Stimulated activated CD4-positive, alpha-beta T cell treated with anti-CD3 and anti-CD28 coated beads, Interleukin-4, amount 100 ng/mL, for 4 hours (primary cell): ENCODE results near the gene XRCC5.
"Not testable (repeated sequence)": the region's sequence is repeated elsewhere in the genome, so short reads cannot be mapped to it uniquely, and the experiment has no call there.

ENCODE experiments used
- DNase-seq, 2 experiments: peaks; one replicate each; pipeline ENCODE4 v3.0.0-alpha.2; 2020

Gene XRCC5

GRCh38 chr2:216206041-216206703, 97.0 kb downstream of the XRCC5 start:
- DNase-seq = no peak

- DNase-seq = no peak
Observed at GRCh38 chr2:216206821-216207220, 97.7 kb downstream of the XRCC5 start.

GRCh38 chr2:216208661-216209060, 99.5 kb downstream of the XRCC5 start:
- DNase-seq = not testable (repeated sequence)

DNA sequence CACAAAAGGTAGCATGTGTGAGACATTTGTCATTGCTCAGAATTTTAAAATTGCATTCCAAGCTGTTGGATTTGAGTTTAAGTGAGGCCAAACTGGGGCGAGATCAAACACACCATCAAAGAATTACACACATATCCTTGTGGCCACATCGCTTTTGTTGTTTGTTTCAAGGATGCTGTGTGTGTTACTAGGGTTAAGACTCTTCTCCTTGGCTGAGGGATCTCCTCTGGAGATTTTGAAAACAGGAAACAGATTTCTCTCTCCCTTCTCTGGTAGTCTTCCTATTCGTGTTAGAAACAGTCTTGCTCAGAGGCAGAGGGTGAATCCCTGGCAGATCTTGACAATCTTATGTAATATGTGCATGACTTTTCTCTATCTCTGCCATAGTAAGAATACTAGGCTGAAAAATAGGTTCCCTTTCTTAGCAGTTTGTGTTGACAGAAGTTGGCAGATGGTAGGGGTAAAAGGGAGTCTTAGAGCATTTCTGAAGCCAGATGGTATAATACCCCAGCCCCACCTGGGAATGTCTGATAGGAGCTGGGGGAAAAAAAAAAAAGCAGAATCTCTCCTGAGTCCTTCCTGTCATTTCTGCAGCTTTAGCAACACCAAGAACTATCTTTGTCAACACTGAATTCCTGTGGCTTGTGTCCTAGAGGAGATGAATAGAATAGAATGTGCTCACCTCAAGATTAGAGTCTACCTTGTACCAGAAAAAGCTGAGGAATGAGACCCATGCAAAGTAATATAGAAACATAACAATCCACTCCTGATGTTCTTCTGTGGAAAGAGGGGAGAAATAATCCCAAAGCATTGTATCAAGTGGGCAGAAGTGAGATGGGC, 101.8 kb downstream of the XRCC5 start:
- no peak for DNase-seq

DNA sequence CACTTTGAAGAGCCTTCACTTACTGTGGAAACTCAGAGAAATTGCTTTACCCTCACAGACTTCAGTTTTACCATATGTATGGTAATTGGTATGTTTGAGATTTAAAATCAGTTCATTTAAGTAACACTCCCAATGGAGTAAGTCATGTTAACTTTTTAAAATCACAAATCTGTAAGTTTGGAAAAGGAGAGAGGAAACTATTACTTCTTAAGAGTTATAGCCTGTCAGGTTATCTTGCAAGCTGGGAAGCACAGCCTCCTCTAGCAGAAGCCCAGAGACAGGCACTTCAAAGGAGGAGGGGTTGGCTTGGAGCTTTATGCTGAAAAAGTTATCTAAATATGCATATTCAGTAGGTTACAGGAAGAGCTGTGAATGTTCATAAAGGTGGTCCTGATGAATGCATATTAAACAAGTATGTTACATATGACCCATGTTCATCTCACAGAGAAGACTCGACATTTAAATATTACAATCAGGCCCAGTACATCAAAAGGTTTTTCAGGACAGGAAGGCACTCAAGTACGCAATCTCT, 102.5 kb downstream of the XRCC5 start:
- no peak for DNase-seq

- no peak for DNase-seq
Observed at GRCh38 chr2:216214768-216215167, 105.6 kb downstream of the XRCC5 start.

- DNase-seq = no peak
Observed at GRCh38 chr2:216215658-216216390, 106.7 kb downstream of the XRCC5 start.

DNA sequence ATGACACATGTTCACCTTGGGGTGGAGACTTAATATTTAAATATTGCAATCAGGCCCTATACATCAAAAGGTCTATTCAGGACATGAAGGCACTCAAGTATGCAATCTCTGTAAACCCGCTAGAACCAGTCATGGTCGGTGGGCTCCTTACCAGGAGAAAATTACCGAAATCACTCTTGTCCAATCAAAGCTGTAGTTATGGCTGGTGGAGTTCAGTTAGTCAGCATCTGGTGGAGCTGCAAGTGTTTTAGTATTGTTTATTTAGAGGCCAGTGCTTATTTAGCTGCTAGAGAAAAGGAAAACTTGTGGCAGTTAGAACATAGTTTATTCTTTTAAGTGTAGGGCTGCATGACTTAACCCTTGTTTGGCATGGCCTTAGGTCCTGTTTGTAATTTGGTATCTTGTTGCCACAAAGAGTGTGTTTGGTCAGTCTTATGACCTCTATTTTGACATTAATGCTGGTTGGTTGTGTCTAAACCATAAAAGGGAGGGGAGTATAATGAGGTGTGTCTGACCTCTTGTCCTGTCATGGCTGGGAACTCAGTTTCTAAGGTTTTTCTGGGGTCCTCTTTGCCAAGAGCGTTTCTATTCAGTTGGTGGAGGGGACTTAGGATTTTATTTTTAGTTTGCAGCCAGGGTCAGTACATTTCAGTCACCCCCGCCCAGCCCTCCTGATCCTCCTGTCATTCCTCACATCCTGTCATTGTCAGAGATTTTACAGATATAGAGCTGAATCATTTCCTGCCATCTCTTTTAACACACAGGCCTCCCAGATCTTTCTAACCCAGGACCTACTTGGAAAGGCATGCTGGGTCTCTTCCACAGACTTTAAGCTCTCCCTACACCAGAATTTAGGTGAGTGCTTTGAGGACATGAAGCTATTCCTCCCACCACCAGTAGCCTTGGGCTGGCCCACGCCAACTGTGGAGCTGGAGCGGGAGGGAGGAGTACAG, 108.1 kb downstream of the XRCC5 start:
- DNase-seq = no peak

DNA sequence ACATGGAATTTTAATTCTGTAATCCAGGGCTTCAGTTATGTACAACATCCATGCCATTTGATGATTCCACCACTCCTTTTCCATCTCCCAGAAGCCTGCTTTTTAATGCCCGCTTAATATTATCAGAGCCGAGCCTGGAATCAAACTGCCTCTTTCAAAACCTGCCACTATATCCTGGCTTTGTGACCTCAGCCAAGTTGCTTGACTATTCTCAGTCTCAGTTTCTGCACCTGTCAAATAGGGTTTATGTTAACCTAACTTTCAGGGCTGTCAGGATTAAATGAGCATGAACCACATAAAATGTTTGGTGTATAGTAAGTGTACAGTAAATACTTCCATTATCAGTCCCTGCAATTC, 108.7 kb downstream of the XRCC5 start:
- no peak for DNase-seq

- no peak for DNase-seq
Observed at GRCh38 chr2:216219861-216220260, 110.7 kb downstream of the XRCC5 start.

- no peak for DNase-seq
Observed at GRCh38 chr2:216220976-216221375, 111.8 kb downstream of the XRCC5 start.

GRCh38 chr2:216221811-216222210, 112.7 kb downstream of the XRCC5 start:
- DNase-seq = no peak

DNA sequence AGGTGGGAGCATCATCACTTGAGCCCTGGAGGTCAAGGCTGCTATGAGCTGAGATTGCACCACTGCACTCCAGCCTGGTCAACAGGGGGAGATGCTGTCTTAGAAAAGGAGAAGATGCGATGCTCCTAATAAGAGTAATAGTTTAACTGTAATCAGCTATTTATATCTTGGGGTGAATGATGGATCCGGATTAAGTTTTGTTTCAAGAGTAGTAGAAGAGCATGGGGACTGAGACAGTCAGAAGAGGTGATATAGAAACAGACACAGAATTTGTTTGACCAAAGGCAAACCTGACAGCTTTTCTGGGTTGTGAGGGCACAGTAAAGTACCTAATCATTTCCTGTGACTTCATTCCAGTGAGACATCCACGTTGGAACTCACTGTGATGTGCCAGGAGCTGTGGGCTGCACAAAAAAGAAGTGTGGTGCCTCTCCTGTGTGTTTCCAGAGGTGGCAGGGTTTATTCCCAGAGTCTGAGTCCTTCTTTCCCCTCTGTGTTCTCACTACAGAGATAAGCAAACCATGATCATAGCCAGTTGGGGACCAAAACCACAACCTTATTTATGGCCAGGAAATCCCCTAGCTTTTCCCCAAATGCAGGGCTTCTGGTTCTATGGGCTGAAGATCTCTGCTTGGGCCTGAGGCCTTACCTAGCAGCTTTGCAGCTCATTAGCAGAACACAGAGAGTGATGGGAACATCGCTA, 113.7 kb downstream of the XRCC5 start:
- no peak for DNase-seq

GRCh38 chr2:216224388-216224787, 115.2 kb downstream of the XRCC5 start:
- no peak for DNase-seq

GRCh38 chr2:216229277-216229914, 120.2 kb downstream of the XRCC5 start:
- DNase-seq = no peak

DNA sequence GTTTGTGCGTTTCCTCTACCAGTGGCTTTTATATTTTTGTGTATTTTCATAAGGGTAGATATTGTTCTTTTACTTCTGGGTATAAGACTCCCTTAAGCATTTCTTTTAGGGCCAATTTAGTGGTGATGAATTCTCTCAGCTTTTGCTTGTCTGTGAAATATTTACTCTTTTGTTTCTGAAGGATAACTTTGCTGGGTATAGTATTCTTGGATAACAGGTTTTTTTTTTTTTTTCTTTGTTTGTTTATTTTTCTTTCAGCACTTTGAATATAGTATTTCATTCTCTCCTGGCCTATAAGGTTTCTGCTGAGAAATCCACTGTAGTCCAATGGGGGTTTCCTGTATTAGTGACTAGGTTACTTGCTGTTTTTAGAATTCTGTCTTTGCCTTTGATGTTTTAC, 122.7 kb downstream of the XRCC5 start:
- no peak for DNase-seq

DNA sequence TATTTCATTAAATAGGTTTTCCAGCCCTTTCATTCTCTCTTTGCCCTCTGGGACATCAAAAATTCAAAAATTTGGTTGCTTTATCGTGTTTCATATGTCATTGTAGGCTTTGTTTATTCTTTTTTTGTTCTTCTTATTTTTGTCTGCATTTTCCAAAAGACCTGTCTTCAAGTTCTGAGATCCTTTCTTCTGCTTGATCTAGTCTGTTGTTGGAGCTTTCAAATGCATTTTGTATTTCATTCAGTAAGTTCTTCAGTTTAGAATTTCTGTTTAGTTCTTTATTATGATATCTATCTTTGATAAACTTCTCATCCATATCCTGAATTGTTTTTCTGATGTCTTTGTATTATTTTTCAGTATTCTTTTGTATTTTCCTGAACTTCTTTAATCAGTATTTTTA, 123.6 kb downstream of the XRCC5 start:
- DNase-seq = no peak

GRCh38 chr2:216233281-216233995, 124.3 kb downstream of the XRCC5 start:
- no peak for DNase-seq

DNA sequence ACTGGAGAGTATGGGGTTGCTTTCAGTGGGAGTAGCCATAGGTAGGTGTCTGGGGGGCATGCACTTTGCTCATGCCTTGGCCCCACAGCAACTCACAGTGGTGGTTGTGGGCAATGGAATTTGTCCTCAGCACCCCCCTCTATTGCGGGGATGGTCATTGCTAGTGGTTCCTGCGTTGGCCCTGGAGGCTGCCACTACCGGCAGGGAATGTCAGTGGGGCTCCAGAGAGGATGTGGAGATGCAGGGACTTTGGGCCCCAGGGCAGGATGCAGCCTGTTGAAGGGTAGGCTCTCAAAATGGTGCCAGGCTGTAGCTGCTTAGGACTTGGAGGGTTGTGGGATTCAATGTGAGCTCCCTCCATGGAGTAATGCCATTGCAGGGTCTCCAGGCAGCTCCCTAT, 125.0 kb downstream of the XRCC5 start:
- no peak for DNase-seq

DNA sequence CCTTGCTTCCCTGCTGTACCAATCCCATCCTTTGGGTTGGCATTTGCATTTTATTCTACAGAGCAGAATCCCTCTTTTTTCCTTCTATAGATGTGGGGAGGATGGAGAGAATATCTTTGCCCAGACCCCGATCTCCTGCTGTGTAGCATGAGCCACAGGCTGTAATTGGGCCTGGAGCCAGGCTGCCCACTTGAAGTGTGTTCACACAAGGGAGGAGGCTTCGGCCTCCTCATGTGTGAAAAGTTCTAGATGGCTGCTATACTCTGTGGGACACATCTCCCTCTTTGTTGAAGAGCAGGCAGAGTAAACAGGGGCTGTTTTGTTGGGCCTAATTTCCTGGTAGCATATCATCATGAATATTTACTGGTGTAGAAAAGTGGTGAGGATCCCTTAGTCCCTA, 126.3 kb downstream of the XRCC5 start:
- DNase-seq = no peak

GRCh38 chr2:216235896-216236295, 126.7 kb downstream of the XRCC5 start:
- DNase-seq = no peak
